GM21367 (cell line): ENCODE data around the gene B4GALNT3.

Experiments
- ATAC-seq: cut with Tn5 transposase; IDR thresholded peaks from one replicate; pipeline ENCODE4 v1.9.1; 2021; ENCODE audit not compliant: unreplicated experiment

B4GALNT3 gene

GRCh38 chr12:554001-554285 is 94.2 kb downstream of the B4GALNT3 start:
- no peak for ATAC-seq

DNA sequence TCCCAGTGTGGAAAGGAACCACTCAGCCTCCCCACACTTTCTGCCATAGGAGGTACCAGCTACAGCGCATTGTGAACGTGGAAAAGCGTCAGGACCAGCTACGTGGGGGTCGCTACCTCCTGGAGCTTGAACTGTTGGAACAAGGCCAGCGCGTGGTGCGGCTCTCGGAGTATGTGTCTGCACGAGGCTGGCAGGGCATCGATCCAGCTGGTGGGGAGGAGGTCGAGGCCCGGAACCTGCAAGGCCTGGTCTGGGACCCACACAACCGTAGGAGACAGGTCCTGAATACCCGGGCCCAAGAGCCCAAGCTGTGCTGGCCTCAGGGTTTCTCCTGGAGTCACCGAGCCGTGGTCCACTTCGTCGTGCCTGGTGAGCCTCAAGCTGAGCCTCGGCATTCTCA is 96.8 kb downstream of the B4GALNT3 start:
- ATAC-seq: no peak

- no peak for ATAC-seq
These were observed 98.8 kb downstream of the B4GALNT3 start for GRCh38 chr12:558580-558979.

DNA sequence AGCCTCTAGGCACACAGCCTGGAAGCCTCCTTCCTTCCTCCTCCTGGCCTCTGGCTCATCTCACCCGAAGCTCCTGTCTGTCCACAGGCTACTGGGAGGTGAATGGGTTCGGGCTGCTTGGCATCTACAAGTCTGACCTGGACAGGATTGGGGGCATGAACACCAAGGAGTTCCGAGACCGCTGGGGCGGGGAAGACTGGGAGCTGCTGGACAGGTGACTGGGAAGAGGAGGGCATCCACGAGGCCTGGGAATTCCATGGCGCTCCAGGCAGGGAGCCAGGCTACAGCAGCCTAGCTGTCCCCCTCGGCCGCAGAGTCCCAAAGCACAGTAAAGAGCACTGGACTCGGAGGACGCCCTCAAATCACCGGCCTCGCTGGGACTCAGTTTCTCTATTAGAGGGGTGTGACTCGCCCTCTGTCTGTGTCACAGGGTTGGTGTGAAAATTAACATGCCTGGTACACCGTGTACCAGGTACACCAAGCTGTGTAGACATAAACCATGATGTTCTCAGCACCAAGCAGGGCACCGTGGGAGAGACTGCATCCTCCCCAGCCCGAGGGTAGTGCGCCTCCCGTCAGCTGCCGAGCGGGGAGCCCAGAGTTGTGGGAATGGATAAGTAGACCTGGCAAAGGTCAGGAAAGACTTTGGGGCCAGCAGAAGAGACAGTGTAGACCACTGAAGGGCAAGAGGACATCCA is 99.6 kb downstream of the B4GALNT3 start:
- no peak for ATAC-seq

DNA sequence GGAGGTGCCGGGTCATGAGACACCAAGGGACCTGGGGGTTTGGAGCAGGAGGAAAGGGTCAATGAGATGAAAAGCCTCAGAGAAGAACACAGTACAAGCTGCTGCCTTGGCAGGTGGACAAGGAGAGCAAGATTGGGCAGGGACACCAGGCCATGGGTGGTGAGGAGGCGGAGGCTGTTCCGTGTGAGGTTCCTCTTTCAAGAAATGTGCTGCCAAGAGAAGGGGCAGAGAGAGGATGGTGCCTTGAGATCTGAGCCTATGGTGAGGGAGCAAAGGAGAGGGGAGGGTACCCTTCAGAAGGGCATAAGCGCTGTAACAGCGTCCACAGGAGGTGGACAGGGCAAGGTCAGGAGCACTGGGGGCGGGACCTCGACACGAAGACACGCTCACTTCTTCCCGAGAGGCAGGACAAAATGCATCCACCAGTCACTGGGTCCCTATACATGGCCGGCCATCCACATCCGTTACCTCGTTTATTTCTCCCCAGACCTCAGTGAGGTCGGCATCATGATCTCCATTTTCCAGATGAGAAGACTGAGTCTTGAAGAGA is 100.2 kb downstream of the B4GALNT3 start:
- ATAC-seq: no peak

- no peak for ATAC-seq
These were observed 101.1 kb downstream of the B4GALNT3 start for GRCh38 chr12:560691-561390.

- no peak for ATAC-seq
These were observed 101.6 kb downstream of the B4GALNT3 start for GRCh38 chr12:561391-561705.

DNA sequence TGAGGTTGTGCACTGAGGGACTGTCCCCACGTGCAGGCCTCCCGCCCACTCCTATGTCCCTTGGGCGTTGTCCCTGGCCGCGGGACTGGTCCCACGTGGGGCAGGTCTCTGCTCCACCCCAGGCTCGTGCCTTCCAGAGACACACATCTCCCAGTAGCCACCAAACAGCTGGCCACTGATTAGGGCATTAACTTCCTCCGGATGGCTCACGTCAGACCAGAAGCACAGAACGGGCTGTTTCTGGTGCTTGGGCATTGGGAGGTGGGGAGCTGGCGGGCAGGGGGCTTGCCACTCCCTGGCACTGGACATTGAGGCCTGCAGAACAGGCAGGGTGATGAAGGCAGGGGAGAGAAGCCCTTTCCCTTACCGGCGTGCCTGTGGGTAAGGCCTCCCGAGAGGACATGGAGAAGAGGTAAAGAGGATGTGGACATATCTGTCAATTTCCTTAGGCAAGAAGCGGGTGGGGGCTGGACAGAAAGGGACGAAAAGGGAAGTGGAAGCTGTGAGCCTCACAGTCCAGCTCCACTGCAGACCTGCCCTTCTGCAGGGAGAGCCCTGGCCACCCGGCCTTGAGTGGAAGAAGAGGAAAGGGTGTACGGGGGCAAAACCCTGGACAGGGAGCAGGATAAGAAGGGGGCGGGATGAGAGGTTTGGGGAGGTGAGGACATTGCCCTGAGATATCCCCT is 102.3 kb downstream of the B4GALNT3 start:
- ATAC-seq: no peak

- ATAC-seq: no peak
These were observed 102.9 kb downstream of the B4GALNT3 start for GRCh38 chr12:562634-563033.

GRCh38 chr12:563250-563781 is 103.6 kb downstream of the B4GALNT3 start:
- no peak for ATAC-seq

- ATAC-seq: no peak
These were observed 104.1 kb downstream of the B4GALNT3 start for GRCh38 chr12:563787-564298.

DNA sequence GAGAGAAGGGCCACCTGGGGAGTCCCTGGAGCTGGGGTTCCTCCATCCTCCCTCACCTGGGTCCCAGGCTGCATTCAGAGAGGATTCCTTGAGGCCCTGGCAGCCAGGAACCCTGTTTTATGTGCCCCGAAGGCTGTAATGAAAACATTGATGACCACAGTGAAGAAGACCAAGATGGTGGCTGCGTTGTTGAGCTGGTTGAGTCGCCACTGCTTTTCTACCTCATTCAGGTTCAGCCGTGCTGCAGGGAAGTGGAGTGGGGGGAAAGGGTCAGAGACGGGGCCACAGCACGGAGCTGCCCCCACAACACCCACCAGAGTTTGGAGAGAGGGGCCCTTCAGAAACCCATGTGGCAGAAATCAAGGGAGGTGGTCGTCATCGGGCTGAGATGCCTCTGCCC is 105.4 kb downstream of the B4GALNT3 start:
- no peak for ATAC-seq

- no peak for ATAC-seq
These were observed 105.9 kb downstream of the B4GALNT3 start for GRCh38 chr12:565589-566105.

DNA sequence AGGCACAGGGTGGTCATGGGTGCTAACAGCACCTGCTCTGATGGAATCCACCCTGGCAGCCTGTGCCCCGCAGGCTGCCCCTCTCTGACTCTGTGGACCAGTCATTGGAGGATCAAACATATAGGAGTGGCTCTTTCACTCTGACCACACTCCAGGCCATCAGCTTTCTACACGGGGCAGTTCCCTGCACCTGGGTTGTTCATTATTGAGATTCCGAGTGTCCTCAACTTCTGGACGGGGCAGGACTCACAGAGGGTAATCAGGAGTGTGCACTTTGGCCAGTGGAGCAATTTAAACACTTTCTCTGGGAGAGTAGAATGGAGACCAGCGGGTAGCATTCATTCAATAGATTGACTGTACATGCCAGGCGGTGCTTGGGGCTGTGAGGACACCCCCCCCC is 108.7 kb downstream of the B4GALNT3 start:
- no peak for ATAC-seq

GRCh38 chr12:569091-569676 is 109.4 kb downstream of the B4GALNT3 start:
- no peak for ATAC-seq

DNA sequence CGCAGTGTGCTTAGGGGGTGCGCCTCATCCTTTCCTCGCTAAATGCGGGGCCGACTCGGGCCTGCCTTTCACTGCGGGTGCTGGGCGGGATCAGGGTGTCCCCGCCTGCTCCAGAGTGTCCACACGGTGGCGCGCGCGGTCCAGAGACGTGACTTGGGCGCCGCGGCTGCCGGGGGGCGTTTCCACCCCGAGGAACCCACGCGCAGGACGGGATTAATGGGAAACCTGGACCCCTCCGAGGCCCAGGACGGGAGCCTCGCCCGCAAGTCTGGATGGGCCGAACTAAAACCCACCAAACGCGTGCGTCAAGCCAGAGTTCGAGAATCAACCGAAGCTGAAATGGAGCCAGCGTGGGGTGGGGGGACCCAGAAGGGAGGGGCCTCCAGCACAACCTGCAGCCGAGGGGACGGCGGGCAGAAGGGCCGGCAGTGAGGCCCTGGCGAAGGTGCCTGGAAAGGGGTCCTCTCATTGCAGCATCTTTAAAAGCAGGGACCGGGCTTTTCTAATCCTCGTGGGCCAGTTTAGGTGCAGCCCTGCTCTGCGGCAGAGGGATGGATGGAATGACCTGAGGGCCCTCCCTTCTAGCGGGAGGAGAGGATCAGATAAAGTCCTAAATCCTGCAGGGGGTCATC is 110.2 kb downstream of the B4GALNT3 start:
- ATAC-seq: peak; percentile 70

GRCh38 chr12:570435-570920 is 110.7 kb downstream of the B4GALNT3 start:
- no peak for ATAC-seq

GRCh38 chr12:570921-571794 is 111.4 kb downstream of the B4GALNT3 start:
- ATAC-seq: no peak

- ATAC-seq: no peak
These were observed 112.2 kb downstream of the B4GALNT3 start for GRCh38 chr12:571795-572531.
